GM18909 (cell line): ENCODE results near the gene NUMA1.

Experiments used
- ATAC-seq: cut with Tn5 transposase; IDR thresholded peaks from one replicate; pipeline ENCODE4 v1.9.1; 2021; ENCODE audit warnings: mild to moderate bottlenecking; ENCODE audit not compliant: unreplicated experiment, poor library complexity

Gene NUMA1

GRCh38 chr11:72067676-72068075, 12.7 kb downstream of the NUMA1 start:
- ATAC-seq = no peak

GRCh38 chr11:72067266-72067665, 13.1 kb downstream of the NUMA1 start:
- ATAC-seq = no peak

- no peak for ATAC-seq
These were observed 13.5 kb downstream of the NUMA1 start for GRCh38 chr11:72066855-72067254.

- ATAC-seq = no peak
These were observed 18.5 kb downstream of the NUMA1 start for GRCh38 chr11:72061739-72062396.

- no peak for ATAC-seq
These were observed 21.8 kb downstream of the NUMA1 start for GRCh38 chr11:72058416-72059034.

- ATAC-seq = no peak
These were observed 31.4 kb downstream of the NUMA1 start for GRCh38 chr11:72048766-72049460.

DNA sequence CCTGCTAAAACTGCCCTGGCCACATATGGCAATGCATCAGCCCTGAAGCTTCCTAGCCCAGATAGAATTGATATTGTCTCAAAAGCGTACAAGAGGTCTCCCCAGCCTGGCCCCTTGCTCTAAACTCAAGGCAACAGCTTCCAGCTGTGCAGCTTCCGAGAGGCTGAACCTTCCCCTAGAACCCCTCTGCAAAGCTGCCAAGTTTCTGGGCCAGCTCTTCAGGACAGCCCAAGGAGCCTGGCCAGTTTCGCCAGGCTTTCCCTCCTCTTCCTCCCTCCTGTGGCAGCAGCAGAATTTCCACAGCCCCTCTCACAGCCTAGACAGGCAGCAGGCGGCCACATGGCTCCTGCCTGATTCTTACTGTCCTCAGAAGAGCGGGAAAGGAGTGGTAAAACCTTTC, 34.5 kb downstream of the NUMA1 start:
- no peak for ATAC-seq

DNA sequence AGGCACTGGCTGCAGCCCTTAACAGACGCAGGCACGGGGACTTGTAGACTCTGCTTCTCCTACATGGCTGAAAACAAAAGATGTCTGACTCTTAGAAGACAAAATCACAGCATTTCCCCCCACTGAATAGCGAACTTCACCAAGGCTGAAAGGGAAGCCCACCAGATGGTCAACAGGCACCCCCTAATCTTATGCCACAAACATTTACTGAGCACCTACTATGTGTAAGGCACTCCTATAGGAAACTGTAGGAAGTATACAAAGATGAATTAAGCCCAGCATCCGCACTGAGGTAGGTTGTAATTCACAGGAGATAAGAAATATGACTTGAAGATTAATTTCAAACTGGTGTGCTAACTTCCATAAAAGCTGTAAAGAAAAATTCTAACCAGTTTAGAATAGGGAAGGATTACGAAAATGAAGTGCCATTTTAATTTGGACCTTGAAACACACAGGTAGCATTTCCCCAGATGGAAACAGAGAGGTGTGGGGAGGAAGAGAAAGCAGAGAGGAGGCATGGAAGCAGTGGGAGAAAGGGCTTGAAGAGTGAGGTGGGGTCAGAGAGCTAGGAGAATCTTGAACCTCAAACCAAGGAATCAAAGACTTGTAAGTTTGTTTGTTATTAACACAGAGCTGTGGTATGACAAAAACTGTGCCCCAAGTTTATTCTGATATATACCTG, 38.1 kb downstream of the NUMA1 start:
- no peak for ATAC-seq

DNA sequence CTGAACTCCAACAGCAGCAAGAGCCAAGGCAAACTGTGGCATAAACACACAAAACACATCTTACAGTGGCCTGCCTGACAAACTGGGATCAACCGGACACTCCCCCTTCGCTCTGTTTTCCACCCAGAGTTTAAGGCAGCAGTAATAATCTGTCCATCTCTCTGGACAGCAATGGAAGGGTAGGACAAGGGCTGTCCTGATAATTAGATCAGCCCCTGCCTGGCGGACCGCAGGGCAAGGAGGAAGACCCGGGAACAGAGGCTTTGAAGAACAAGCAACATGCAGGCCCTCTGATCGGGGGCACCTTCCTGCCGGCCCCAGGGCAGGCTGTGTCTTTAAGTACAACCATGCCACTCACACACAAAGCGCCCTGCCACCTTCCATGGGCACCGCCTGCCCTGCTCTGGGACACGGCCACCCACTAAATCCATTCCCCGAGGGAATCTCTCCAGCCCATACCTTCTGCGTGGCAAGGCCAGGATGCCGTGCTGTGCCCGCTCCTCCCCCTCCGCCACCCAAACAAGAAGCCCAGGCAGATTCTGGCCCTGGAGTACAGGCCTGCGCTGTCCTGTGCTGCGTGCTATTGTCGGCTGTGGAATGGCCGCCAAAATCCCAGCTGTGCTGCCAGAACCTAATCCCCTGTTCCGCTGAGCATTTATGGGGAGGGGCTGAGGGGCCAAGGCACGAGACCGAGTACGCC, 38.8 kb downstream of the NUMA1 start:
- ATAC-seq = no peak

DNA sequence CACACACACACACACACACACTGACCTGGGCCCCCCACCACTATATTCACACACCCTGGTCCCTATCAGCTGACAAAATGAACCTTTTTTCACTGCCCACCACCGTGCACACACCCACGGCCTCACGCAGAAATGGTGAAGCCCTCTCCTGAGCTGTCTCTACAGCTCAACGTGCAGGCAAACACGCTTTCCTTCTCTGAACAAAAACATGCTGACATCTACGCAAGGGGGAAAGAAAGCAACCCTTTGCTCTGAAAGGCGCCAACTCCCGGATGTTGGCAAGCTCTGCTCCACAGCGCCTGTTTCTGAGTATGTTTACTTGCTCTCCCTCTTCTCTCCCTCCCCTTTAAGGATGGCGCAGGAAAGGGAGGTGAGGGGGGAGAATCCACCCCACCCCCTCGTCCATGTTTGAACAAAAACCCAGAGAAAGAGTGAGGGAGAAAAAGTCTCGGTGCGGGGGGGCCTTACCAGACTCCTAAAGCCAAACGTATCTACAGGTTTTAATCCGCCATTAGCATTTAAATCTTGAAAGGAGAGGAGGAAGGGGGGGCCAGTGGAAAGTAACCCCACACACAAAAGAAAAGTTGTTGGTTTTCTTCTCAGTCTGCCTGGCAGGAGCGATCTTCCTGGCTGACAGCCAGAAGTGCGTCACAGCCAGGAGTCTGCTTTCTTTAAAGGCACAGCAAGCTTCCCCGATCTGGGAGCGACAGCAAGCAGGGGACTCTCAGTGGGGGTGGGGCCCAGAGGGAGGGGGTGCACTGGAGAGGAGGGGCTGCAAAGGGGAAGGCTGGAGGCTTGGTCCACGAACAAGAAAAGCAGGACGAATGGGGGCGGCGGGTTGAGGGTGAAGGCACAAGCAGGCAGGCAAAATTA, 39.6 kb downstream of the NUMA1 start:
- ATAC-seq = no peak

DNA sequence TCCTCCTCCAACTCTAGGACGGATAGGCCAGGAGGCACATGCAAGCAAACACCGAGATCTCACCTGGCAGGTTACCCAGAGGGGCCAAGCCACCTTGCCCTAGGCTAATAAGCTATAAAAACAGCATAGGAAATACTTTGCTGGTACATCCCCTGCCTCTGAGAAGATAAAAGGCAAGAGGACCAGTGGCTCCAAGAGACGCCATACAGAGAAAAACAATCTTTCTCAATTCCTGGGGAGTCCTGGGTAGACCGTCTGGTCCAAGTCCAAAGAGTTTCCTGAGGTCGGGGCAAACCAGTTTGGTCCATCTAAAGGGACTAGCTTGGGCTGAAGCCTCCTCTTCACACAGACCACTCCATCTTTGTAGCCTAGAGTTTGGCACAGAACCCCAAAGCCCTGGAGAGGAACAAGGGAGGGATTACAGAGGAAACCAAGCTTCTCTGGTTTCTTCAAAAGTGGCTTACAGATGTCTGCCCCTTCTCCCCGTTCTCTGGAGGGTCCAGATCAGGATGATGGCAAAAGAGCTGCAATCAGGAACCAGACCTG, 40.4 kb downstream of the NUMA1 start:
- ATAC-seq = no peak

- no peak for ATAC-seq
These were observed 41.1 kb downstream of the NUMA1 start for GRCh38 chr11:72039031-72039855.

- ATAC-seq = no peak
These were observed 41.9 kb downstream of the NUMA1 start for GRCh38 chr11:72038491-72038890.

- no peak for ATAC-seq
These were observed 42.6 kb downstream of the NUMA1 start for GRCh38 chr11:72037554-72038311.

DNA sequence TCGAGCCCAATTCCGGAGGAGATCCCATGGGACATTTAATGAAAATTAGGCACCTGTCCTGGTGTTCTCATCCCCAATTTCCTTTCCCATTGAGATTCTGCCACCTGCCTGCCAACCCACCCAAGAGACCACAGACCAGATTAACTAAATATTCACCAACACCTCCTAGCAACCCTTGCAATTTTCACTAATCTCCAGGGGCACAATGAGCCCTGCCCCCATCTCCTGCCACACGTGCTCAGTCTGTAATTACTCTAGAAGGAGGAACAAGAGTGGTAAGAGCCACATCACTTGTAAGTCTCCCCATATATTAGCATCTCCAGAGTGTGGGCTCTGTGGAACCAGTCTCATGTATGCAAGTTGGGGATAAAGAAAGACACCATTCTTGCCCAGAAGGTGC, 43.7 kb downstream of the NUMA1 start:
- ATAC-seq = no peak

DNA sequence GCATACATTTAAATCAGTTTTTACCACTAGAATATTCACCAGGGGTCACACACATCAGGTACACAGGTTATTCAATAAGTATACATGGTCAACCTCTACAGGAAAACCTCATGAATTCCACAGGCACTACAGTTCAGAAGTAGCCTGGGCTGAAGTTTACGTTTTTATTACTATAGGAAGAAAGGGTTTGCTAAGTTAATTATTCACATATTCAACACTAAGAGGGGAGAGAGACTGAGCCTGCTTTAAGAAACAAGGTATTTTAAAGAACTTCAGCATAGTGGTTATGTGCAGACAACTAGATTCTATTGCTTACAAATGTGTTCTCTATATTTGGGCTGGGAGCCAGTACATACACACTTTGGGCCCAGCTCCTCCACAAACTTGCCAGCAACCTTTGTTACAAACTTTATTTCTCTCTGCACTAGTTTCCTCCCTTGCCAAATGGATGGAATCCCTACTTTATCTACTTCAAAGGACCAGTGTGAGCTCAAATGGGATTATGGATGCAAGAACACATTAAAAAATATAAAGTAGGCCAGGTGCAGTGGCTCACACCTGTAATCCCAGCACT, 49.8 kb downstream of the NUMA1 start:
- ATAC-seq = no peak

DNA sequence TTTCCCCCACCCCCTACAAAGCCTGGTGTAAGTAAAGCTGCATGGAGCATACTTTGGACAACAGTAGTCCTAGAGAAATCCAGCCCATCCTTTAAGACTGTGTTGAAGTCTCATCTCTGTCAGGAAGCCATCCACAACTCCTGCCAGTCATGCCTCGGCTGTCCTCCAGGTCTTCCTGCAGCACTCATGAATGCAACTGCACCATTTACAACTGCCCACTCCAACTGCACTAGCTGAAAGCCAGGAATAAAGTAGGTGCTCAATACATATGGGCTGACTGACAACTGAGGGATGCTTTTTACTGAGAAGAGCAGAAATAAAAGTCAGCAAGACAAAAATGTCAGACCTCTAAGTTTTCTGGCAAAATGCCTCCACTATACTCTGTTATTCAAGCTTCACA, 54.3 kb downstream of the NUMA1 start:
- no peak for ATAC-seq
